Activated CD4-positive, alpha-beta T cell treated with anti-CD3 and anti-CD28 coated beads, Interleukin-2, amount 10 ng/mL, durations not matched to agents 24 days and 14 days (primary cell): Measurements from ENCODE around the gene MYO1H. TPM values are rescaled to one million over a fixed set of nuclear protein-coding genes. Genes with fewer than 3 reads are reported as not detected.
"Not testable (repeated sequence)": the region's sequence is repeated elsewhere in the genome, so short reads cannot be mapped to it uniquely, and the experiment has no call there.

ENCODE experiments used
- DNase-seq: peaks from one replicate; pipeline ENCODE4 v3.0.0; 2022
- H3K27ac Mint-ChIP-seq: one replicate; pipeline ENCODE4 v1.8.0; 2022; ENCODE audit warnings: mild to moderate bottlenecking, mixed read lengths
- H3K27me3 Mint-ChIP-seq: one replicate; pipeline ENCODE4 v1.8.0; 2022; ENCODE audit warnings: mixed read lengths
- H3K36me3 Mint-ChIP-seq: one replicate; pipeline ENCODE4 v1.8.0; 2022; ENCODE audit warnings: low read depth, mild to moderate bottlenecking, mixed read lengths
- H3K4me1 Mint-ChIP-seq: one replicate; pipeline ENCODE4 v1.8.0; 2021; ENCODE audit warnings: mixed read lengths
- H3K4me3 Mint-ChIP-seq: one replicate; pipeline ENCODE4 v1.8.0; 2022; ENCODE audit warnings: mild to moderate bottlenecking, moderate library complexity, mixed read lengths
- H3K9me3 Mint-ChIP-seq: one replicate; pipeline ENCODE4 v1.8.0; 2021; ENCODE audit warnings: mixed read lengths
- intact Hi-C: fragments of 100-400 bp; cut with micrococcal nuclease; formaldehyde crosslinking; loops from one replicate; pipeline ENCODE4 v1.15.1; 2023
- total RNA-seq: library from RNA; stranded (reverse); gene quantifications from 2 replicates; pipeline ENCODE4 v1.2.3, GENCODE V29; 2022

Gene MYO1H
- total RNA-seq, 1 donor from 2014 or later, result not detected

GRCh38 chr12:109467978-109468676 lies 120.4 kb downstream of the MYO1H start:
- Mint-ChIP-seq H3K4me3 (no peak overlapping the region), H3K27me3 (no peaks in the 10 kb centered on the region), H3K9me3 (no peaks in the 10 kb centered on the region), H3K36me3 (peaks cover 22% of the 10 kb centered on the region), H3K27ac (no peak overlapping the region), H3K4me1 (peaks cover 23% of the 10 kb centered on the region)
- intact Hi-C loops, result no loop called here
- no peak for DNase-seq

- no peak for DNase-seq
- Mint-ChIP-seq H3K27me3 (no peaks in the 10 kb centered on the region), H3K4me3 (no peak overlapping the region), H3K36me3 (peaks cover 21% of the 10 kb centered on the region), H3K27ac (no peak overlapping the region), H3K4me1 (peaks cover 12% of the 10 kb centered on the region), H3K9me3 (no peaks in the 10 kb centered on the region)
- intact Hi-C loops, result no loop called here
Observed at GRCh38 chr12:109469517-109469916, 121.8 kb downstream of the MYO1H start.

- Mint-ChIP-seq H3K27me3 (peaks cover 2% of the 10 kb centered on the region), H3K4me3 (no peak overlapping the region), H3K27ac (no peak overlapping the region), H3K4me1 (peaks cover 25% of the 10 kb centered on the region), H3K9me3 (no peaks in the 10 kb centered on the region), H3K36me3 (peaks cover 22% of the 10 kb centered on the region)
- no peak for DNase-seq
- intact Hi-C loops, result no loop called here
Observed at GRCh38 chr12:109473006-109473405, 125.3 kb downstream of the MYO1H start.

- H3K9me3 Mint-ChIP-seq, intact Hi-C loops, DNase-seq, H3K4me3 Mint-ChIP-seq, H3K27ac Mint-ChIP-seq, H3K27me3 Mint-ChIP-seq: not testable (repeated sequence)
- H3K36me3 Mint-ChIP-seq, result peaks cover 17% of the 10 kb centered on the region
- H3K4me1 Mint-ChIP-seq, result peaks cover 25% of the 10 kb centered on the region
Observed at GRCh38 chr12:109473526-109474270, 126.0 kb downstream of the MYO1H start.

GRCh38 chr12:109475121-109475520 lies 127.4 kb downstream of the MYO1H start:
- Mint-ChIP-seq H3K36me3 (peaks cover 11% of the 10 kb centered on the region), H3K4me1 (peaks cover 34% of the 10 kb centered on the region), H3K27me3 (peaks cover 2% of the 10 kb centered on the region), H3K4me3 (no peak overlapping the region), H3K27ac (no peak overlapping the region), H3K9me3 (no peaks in the 10 kb centered on the region)
- intact Hi-C loops, result loop anchor here (5.0 kb wide), 2 partner anchors 48 to 97 kb away; partner anchors contain the start of genes MMAB and MVK
- no peak for DNase-seq

GRCh38 chr12:109475993-109476806 lies 128.5 kb downstream of the MYO1H start:
- peaks cover 11% of the 10 kb centered on the region for H3K36me3 Mint-ChIP-seq
- intact Hi-C loops, result loop anchor here (5.0 kb wide), 2 partner anchors 49 to 96 kb away; partner anchors contain the start of genes MMAB and MVK
- H3K4me1 Mint-ChIP-seq, result peaks cover 30% of the 10 kb centered on the region
- H3K9me3 Mint-ChIP-seq, result no peaks in the 10 kb centered on the region
- peak overlapping the region; percentile 94 for H3K4me3 Mint-ChIP-seq
- peaks cover 2% of the 10 kb centered on the region for H3K27me3 Mint-ChIP-seq
- H3K27ac Mint-ChIP-seq, result peak overlapping the region; percentile 99
- DNase-seq, result peak; percentile 61

- intact Hi-C loops, result loop anchor here (1.0 to 5.0 kb wide), 3 partner anchors 49 to 237 kb away; partner anchors contain the start of genes FAM222A, MMAB and MVK
- H3K4me1 Mint-ChIP-seq, result peaks cover 30% of the 10 kb centered on the region
- peak overlapping the region; percentile 99 for H3K27ac Mint-ChIP-seq
- no peak for DNase-seq
- H3K4me3 Mint-ChIP-seq, result peak overlapping the region; percentile 94
- no peaks in the 10 kb centered on the region for H3K9me3 Mint-ChIP-seq
- peaks cover 2% of the 10 kb centered on the region for H3K27me3 Mint-ChIP-seq
- H3K36me3 Mint-ChIP-seq, result peaks cover 11% of the 10 kb centered on the region
Observed at GRCh38 chr12:109476807-109477184, 129.1 kb downstream of the MYO1H start.

GRCh38 chr12:109477185-109477962 lies 129.7 kb downstream of the MYO1H start, which contains the start of the genes KCTD10 and UBE3B:
KCTD10 (minus strand) TSS chr12:109477300; CDS start chr12:109477262, 38 bp downstream.
UBE3B (plus strand) TSS chr12:109477634; CDS start chr12:109483552, 5,918 bp downstream.
- peak; percentile 97 for DNase-seq
- Mint-ChIP-seq H3K27me3 (peaks cover 2% of the 10 kb centered on the region), H3K4me3 (peak within 1 kb of the TSS; percentile 94), H3K27ac (peak within 1 kb of the TSS; percentile 99), H3K9me3 (no peaks in the 10 kb centered on the region), H3K36me3 (peaks cover 11% of the 10 kb centered on the region), H3K4me1 (peaks cover 30% of the 10 kb centered on the region)
- intact Hi-C loops, result loop anchor here (1.0 to 5.0 kb wide), 3 partner anchors 50 to 236 kb away; partner anchors contain the start of genes FAM222A, MMAB and MVK

- no peak for DNase-seq
- H3K36me3 Mint-ChIP-seq, result peaks cover 10% of the 10 kb centered on the region
- intact Hi-C loops, result loop anchor here (1.0 to 5.0 kb wide), 3 partner anchors 51 to 235 kb away; partner anchors contain the start of genes FAM222A, MMAB and MVK
- H3K9me3 Mint-ChIP-seq, result no peaks in the 10 kb centered on the region
- H3K27ac Mint-ChIP-seq, result peak overlapping the region; percentile 99
- H3K27me3 Mint-ChIP-seq, result peaks cover 2% of the 10 kb centered on the region
- H3K4me3 Mint-ChIP-seq, result peak overlapping the region; percentile 94
- peaks cover 28% of the 10 kb centered on the region for H3K4me1 Mint-ChIP-seq
Observed at GRCh38 chr12:109477963-109478315, 130.2 kb downstream of the MYO1H start.

GRCh38 chr12:109479761-109480160 lies 132.1 kb downstream of the MYO1H start:
- Mint-ChIP-seq H3K9me3 (no peaks in the 10 kb centered on the region), H3K4me3 (peak overlapping the region; percentile 1), H3K27ac (no peak overlapping the region), H3K4me1 (peaks cover 26% of the 10 kb centered on the region), H3K27me3 (peaks cover 2% of the 10 kb centered on the region), H3K36me3 (peaks cover 11% of the 10 kb centered on the region)
- intact Hi-C loops, result loop anchor here (5.0 kb wide), 2 partner anchors 52 to 93 kb away; partner anchors contain the start of genes MMAB and MVK
- no peak for DNase-seq

- intact Hi-C loops, result no loop called here
- Mint-ChIP-seq H3K4me3 (no peak overlapping the region), H3K27me3 (peaks cover 2% of the 10 kb centered on the region), H3K27ac (no peak overlapping the region), H3K4me1 (peaks cover 26% of the 10 kb centered on the region), H3K36me3 (peaks cover 14% of the 10 kb centered on the region), H3K9me3 (no peaks in the 10 kb centered on the region)
- DNase-seq, result no peak
Observed at GRCh38 chr12:109480356-109480755, 132.7 kb downstream of the MYO1H start.

- Mint-ChIP-seq H3K27ac (no peak overlapping the region), H3K4me1 (peaks cover 14% of the 10 kb centered on the region), H3K27me3 (peaks cover 2% of the 10 kb centered on the region), H3K4me3 (no peak overlapping the region), H3K36me3 (peaks cover 21% of the 10 kb centered on the region), H3K9me3 (no peaks in the 10 kb centered on the region)
- intact Hi-C loops, result no loop called here
- DNase-seq, result no peak
Observed at GRCh38 chr12:109481863-109482262, 134.2 kb downstream of the MYO1H start.

- H3K9me3 Mint-ChIP-seq, result no peaks in the 10 kb centered on the region
- no peak overlapping the region for H3K4me3 Mint-ChIP-seq
- no peaks in the 10 kb centered on the region for H3K27me3 Mint-ChIP-seq
- H3K27ac Mint-ChIP-seq, result no peak overlapping the region
- DNase-seq, result no peak
- H3K4me1 Mint-ChIP-seq, result peaks cover 12% of the 10 kb centered on the region
- intact Hi-C loops, result no loop called here
- peaks cover 20% of the 10 kb centered on the region for H3K36me3 Mint-ChIP-seq
Observed at GRCh38 chr12:109482491-109482890, 134.8 kb downstream of the MYO1H start.
